Left lung (tissue), 10 donors: Measurements from ENCODE around the gene STIM2. TPM values are rescaled to one million over a fixed set of nuclear protein-coding genes. Genes with fewer than 3 reads are reported as not detected.
A peak's percentile ranks its signal among the peaks of the same experiment; 100 is the strongest.
"Not testable (repeated sequence)": the region's sequence is repeated elsewhere in the genome, so short reads cannot be mapped to it uniquely, and the experiment has no call there.

Experiments
- ATAC-seq: fragments of 200-7000 bp; cut with Tn5 transposase; one replicate; pipeline ENCODE4 v1.9.1; 2020; ENCODE audit warnings: moderate library complexity
- DNase-seq, 4 donors: peaks; one replicate each; pipeline ENCODE4 v3.0.0-alpha.2; 2013 to 2020
- H3K27ac ChIP-seq, 2 donors: fragments of 200-600 bp; sonication (generic) in 1 of 2; one replicate each; pipeline versions ENCODE4 v1.5.0 to v1.8.0; 2020 to 2021
- H3K27me3 ChIP-seq, 2 donors: fragments of 200-600 bp; sonication (generic) in 1 of 2; one replicate each; pipeline versions ENCODE4 v1.5.0 to v1.8.0; 2020 to 2021
- H3K36me3 ChIP-seq, 2 donors: fragments of 200-600 bp; sonication (generic) in 1 of 2; one replicate each; pipeline versions ENCODE4 v1.5.0 to v1.8.0; 2020 to 2021
- H3K4me1 ChIP-seq, 2 donors: fragments of 200-600 bp; one replicate each; pipeline ENCODE4 v1.8.0; 2021
- H3K4me3 ChIP-seq, 2 donors: fragments of 200-600 bp; sonication (generic) in 1 of 2; one replicate each; pipeline versions ENCODE4 v1.5.0 to v1.8.0; 2020 to 2021; ENCODE audit warnings: mild to moderate bottlenecking in 1 of 2
- H3K9me3 ChIP-seq, 2 donors: fragments of 200-600 bp; sonication (generic) in 1 of 2; one replicate each; pipeline versions ENCODE4 v1.5.0 to v1.8.0; 2020 to 2021
- intact Hi-C, 2 donors: fragments of 100-400 bp; cut with DNase I; formaldehyde crosslinking; loops; one replicate each; pipeline versions ENCODE4 v1.11.2 to v1.14.2; 2022
- polyA plus RNA-seq, 6 donors: library from polyadenylated mRNA; unstranded; fragments of 120-200 nt; gene quantifications; one replicate each; pipeline ENCODE4 v1.2.1, GENCODE V29; 2013; ENCODE audit not compliant: insufficient read length in 6 of 6
- total RNA-seq, 2 donors: library from RNA; stranded (reverse); fragmentation: NEBNext Ultra II Directional; extraction: Animal tissue kit (Norgen Biotek cat#: 25700); gene quantifications; one replicate each; pipeline ENCODE4 v1.2.1, GENCODE V29; 2021
- TF ChIP-seq, protein P1 (sequence below), 2 donors: fragments of 200-600 bp; sonication (generic) in 1 of 2; IDR thresholded peaks; one replicate each; pipeline versions ENCODE4 v1.5.0 to v1.8.0; 2021; ENCODE audit warnings: antibody characterized with exemption in 2 of 2
- donor health status: DM: no; HTN: yes; CAD: no.
- donor health status: DM: no; HTN: no; CAD: no.

STIM2 gene
- total and polyA plus RNA-seq, 8 donors = 29.1 to 62.7 (median 53.2) TPM

- intact Hi-C loops = no loop called here
- ATAC-seq = no peak
- Histone ChIP-seq H3K4me3 (no peak overlapping the region), H3K27me3 (no peaks in the 10 kb centered on the region), H3K9me3 (peaks cover 0 to 9% of the 10 kb centered on the region in 2 donors), H3K27ac (no peak overlapping the region), H3K4me1 (peaks cover 0 to 6% of the 10 kb centered on the region in 2 donors), H3K36me3 (no peaks in the 10 kb centered on the region)
- TF ChIP-seq, protein P1, sequence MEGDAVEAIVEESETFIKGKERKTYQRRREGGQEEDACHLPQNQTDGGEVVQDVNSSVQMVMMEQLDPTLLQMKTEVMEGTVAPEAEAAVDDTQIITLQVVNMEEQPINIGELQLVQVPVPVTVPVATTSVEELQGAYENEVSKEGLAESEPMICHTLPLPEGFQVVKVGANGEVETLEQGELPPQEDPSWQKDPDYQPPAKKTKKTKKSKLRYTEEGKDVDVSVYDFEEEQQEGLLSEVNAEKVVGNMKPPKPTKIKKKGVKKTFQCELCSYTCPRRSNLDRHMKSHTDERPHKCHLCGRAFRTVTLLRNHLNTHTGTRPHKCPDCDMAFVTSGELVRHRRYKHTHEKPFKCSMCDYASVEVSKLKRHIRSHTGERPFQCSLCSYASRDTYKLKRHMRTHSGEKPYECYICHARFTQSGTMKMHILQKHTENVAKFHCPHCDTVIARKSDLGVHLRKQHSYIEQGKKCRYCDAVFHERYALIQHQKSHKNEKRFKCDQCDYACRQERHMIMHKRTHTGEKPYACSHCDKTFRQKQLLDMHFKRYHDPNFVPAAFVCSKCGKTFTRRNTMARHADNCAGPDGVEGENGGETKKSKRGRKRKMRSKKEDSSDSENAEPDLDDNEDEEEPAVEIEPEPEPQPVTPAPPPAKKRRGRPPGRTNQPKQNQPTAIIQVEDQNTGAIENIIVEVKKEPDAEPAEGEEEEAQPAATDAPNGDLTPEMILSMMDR (IDR thresholded peaks at IDR 0.05) = no peak
- DNase-seq = no peak
These were observed 39.6 kb upstream of the STIM2 start for GRCh38 chr4:26821031-26821430.

GRCh38 chr4:26821677-26822503 is 38.8 kb upstream of the STIM2 start:
- no peak for ATAC-seq
- H3K4me3 ChIP-seq = no peak overlapping the region
- H3K9me3 ChIP-seq = peaks cover 0 to 9% of the 10 kb centered on the region in 2 donors
- H3K27me3 ChIP-seq = no peaks in the 10 kb centered on the region
- H3K36me3 ChIP-seq = no peaks in the 10 kb centered on the region
- H3K27ac ChIP-seq = peak overlapping the region in 1 of 2 donors; percentile 45
- TF ChIP-seq, protein P1 (IDR thresholded peaks at IDR 0.05) = no peak
- intact Hi-C loops = no loop called here
- H3K4me1 ChIP-seq = peaks cover 0 to 15% of the 10 kb centered on the region in 2 donors
- DNase-seq = no peak

DNA sequence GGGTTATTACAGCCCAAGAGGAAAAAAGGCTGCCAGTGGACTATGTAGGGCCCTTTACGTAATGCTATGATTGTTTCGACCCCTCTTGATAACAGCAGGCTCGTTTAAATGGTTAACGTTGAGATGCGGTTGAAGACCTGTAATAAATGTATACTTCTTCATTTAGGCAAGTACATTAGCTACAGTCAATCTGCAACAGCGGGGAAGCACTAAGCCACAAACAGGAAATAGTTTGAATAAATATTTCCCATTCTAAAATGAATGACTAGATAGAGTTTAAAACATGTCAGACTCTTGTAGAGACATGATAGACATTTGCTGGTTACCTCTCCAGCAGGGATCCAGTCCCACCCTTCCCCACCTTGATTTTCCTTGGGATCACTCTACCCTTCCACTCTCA is 38.1 kb upstream of the STIM2 start:
- H3K4me1 ChIP-seq = peaks cover 0 to 15% of the 10 kb centered on the region in 2 donors
- TF ChIP-seq, protein P1 (IDR thresholded peaks at IDR 0.05) = no peak
- no peak for DNase-seq
- no peak for ATAC-seq
- no peaks in the 10 kb centered on the region for H3K27me3 ChIP-seq
- H3K27ac ChIP-seq = no peak overlapping the region
- intact Hi-C loops = no loop called here
- H3K36me3 ChIP-seq = no peaks in the 10 kb centered on the region
- H3K4me3 ChIP-seq = no peak overlapping the region
- H3K9me3 ChIP-seq = peaks cover 0 to 9% of the 10 kb centered on the region in 2 donors

GRCh38 chr4:26822974-26823373 is 37.7 kb upstream of the STIM2 start:
- H3K27me3 ChIP-seq, H3K27ac ChIP-seq, ATAC-seq, H3K36me3 ChIP-seq, intact Hi-C loops, DNase-seq, H3K4me3 ChIP-seq, H3K9me3 ChIP-seq: not testable (repeated sequence)
- peaks cover 0 to 15% of the 10 kb centered on the region in 2 donors for H3K4me1 ChIP-seq

- no peaks in the 10 kb centered on the region for H3K27me3 ChIP-seq
- DNase-seq (no peak), ATAC-seq (no peak)
- TF ChIP-seq, protein P1 (IDR thresholded peaks at IDR 0.05) = no peak
- H3K4me3 ChIP-seq = no peak overlapping the region
- H3K9me3 ChIP-seq = peaks cover 0 to 9% of the 10 kb centered on the region in 2 donors
- H3K27ac ChIP-seq = no peak overlapping the region
- H3K4me1 ChIP-seq = peaks cover 0 to 15% of the 10 kb centered on the region in 2 donors
- no peaks in the 10 kb centered on the region for H3K36me3 ChIP-seq
- intact Hi-C loops = no loop called here
These were observed 37.1 kb upstream of the STIM2 start for GRCh38 chr4:26823583-26823982.
